ENCODE data around the gene LDAF1. TPM values are rescaled to one million over a fixed set of nuclear protein-coding genes. Genes with fewer than 3 reads are reported as not detected.
A peak's percentile ranks its signal among the peaks of the same experiment; 100 is the strongest.

The LDAF1 gene
- total and polyA plus RNA-seq, 10 of the 15 experiments (the other 5 are each of a cell fraction or from before 2014, with no cell fraction given), result 4.6 to 21.4 (median 6.6) TPM

DNA sequence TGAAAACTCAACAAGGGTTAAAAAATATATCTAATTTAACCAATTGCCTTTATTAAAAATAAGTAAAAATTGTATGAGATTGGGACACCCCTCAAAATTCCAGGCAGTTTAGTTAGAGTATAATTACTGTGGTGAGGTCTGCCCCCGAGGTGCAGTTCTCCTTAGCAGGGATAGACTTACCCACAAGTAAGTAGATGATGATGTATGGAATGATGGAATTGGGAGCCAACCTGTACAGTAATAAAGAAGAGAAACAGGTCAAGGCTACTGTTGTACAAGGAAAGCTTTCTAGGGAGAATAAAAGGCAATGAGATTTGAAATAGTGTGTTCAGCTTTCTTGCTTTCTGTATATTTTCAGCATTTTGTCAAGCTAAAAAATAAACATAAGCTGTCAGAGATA is 1.8 kb downstream of the LDAF1 start:
- no peaks in the 10 kb centered on the region; a peak in 1 of 4 replicates for H3K36me3 ChIP-seq (ENCODE audit: control insufficient read depth in 2 of 2, insufficient read depth in 2 of 2, low read length in 1 of 2)
- H3K4me2 ChIP-seq (ENCODE audit: control insufficient read depth, insufficient read depth), result peak overlapping the region; percentile 98; the same call in 1 of the 2 replicates
- DNase-seq (ENCODE audit: low read depth, low spot score) (no peak), FAIRE-seq (no peak), ATAC-seq (no peak)
- in situ Hi-C loops (cut with MboI), result no loop called here
- intact Hi-C loops (cut with micrococcal nuclease; ENCODE audit: unreplicated experiment), result no loop called here
- no peaks in the 10 kb centered on the region for H4K20me1 ChIP-seq (ENCODE audit: control insufficient read depth, insufficient read depth)
- 48% methylated on average over 1 of the region's 1 CpG for WGBS (ENCODE audit: insufficient coverage, insufficient replicate concordance, low lambda C conversion rate, missing lambda C conversion rate)
- H3K4me1 ChIP-seq (ENCODE audit: control insufficient read depth, insufficient read depth, low read length), result peaks cover 9% of the 10 kb centered on the region
- RAD21 ChIA-PET (ENCODE audit: unreplicated experiment), result interaction anchor here (1.2 to 3.9 kb wide), 4 partner anchors 8 to 400 kb away, joined by 3 to 45 read pairs (median 9); no protein-coding TSS in a partner anchor
- H2AFZ ChIP-seq (ENCODE audit: control insufficient read depth, low read depth, low read length), result no peak overlapping the region
- no peak overlapping the region for H3K9ac ChIP-seq (ENCODE audit: control insufficient read depth, insufficient read depth, low read length)
- CTCF ChIA-PET, result interaction anchor here (0.6 to 7.2 kb wide), 9 partner anchors 9 to 323 kb away, joined by 3 to 90 read pairs (median 4); partner anchors contain the start of gene CRYM
- H3K79me2 ChIP-seq (ENCODE audit: control insufficient read depth, insufficient read depth, low read length), result peaks cover 3% of the 10 kb centered on the region
- no TSS peak for BruUV-seq (replicated peaks)
- TF ChIP-seq EZH2 (IDR thresholded peaks at IDR 0.05; ENCODE audit: borderline replicate concordance, control insufficient read depth, low read depth, low read length) (no peak), MEF2B (IDR thresholded peaks at IDR 0.05; ENCODE audit: partially characterized antibody, poor library complexity, severe bottlenecking) (no peak), CEBPB (IDR thresholded peaks at IDR 0.05; ENCODE audit: borderline replicate concordance in 1 of 2, low read depth in 2 of 2, low read length in 2 of 2) (no peak), PAX8 (IDR thresholded peaks at IDR 0.05) (no peak), ZZZ3 (IDR thresholded peaks at IDR 0.05; ENCODE audit: control insufficient read depth, insufficient read length, low read depth) (no peak)
- H3K27me3 ChIP-seq (replicated peaks in 1 of 2; ENCODE audit: control insufficient read depth in 2 of 2, insufficient read depth in 2 of 2, low read length in 1 of 2), result no peaks in the 10 kb centered on the region
- H3K9me3 ChIP-seq (replicated peaks; ENCODE audit: control insufficient read depth, insufficient read depth, low read length), result no peaks in the 10 kb centered on the region
- SMC1A ChIA-PET (ENCODE audit: uncharacterized antibody, unreplicated experiment), result interaction anchor here (4.5 to 4.7 kb wide), 3 partner anchors 18 to 141 kb away, joined by 24 to 56 read pairs (median 30); no protein-coding TSS in a partner anchor
- POLR2A ChIA-PET, result interaction anchor here (0.5 to 1.0 kb wide), 4 partner anchors 8 to 1196 kb away, joined by 3 to 5 read pairs (median 4); no protein-coding TSS in a partner anchor
- H3K27ac ChIP-seq (ENCODE audit: control insufficient read depth, insufficient read depth), result no peak overlapping the region
- no peak overlapping the region for H3K4me3 ChIP-seq

DNA sequence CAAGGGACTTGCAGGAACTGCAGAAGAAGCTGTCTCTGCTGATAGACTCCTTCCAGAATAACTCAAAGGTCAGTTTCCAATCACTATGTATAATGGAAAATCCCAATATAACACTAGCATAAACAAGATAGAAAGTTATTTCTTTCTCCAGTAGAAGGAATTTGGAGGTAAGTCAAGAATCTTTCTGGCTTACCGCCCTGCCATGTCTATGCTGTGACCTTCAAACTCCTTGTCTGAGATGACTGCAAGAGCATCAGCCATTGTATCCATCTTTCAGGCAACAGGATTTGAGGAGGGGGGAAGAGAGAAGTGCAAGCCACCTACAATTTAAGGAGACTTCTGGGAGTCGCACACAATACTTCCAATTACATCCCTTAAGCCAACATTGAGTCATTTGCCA is 2.7 kb downstream of the LDAF1 start:
- FAIRE-seq (no peak), ATAC-seq (no peak), DNase-seq (ENCODE audit: low read depth, low spot score) (no peak)
- no peaks in the 10 kb centered on the region for H3K27me3 ChIP-seq (replicated peaks in 1 of 2; ENCODE audit: control insufficient read depth in 2 of 2, insufficient read depth in 2 of 2, low read length in 1 of 2)
- H4K20me1 ChIP-seq (ENCODE audit: control insufficient read depth, insufficient read depth), result no peaks in the 10 kb centered on the region
- H3K4me2 ChIP-seq (ENCODE audit: control insufficient read depth, insufficient read depth), result no peak overlapping the region
- SMC1A ChIA-PET (ENCODE audit: uncharacterized antibody, unreplicated experiment), result interaction anchor here (4.7 kb wide), 1 partner anchor 17 kb away, joined by 24 read pairs; no protein-coding TSS in a partner anchor
- RAD21 ChIA-PET (ENCODE audit: unreplicated experiment), result interaction anchor here (2.7 to 3.9 kb wide), 2 partner anchors 140 to 142 kb away, joined by 11 to 45 read pairs; no protein-coding TSS in a partner anchor
- peaks cover 9% of the 10 kb centered on the region for H3K4me1 ChIP-seq (ENCODE audit: control insufficient read depth, insufficient read depth, low read length)
- in situ Hi-C loops (cut with MboI), result no loop called here
- peaks cover 3% of the 10 kb centered on the region for H3K79me2 ChIP-seq (ENCODE audit: control insufficient read depth, insufficient read depth, low read length)
- H2AFZ ChIP-seq (ENCODE audit: control insufficient read depth, low read depth, low read length), result no peak overlapping the region
- CTCF ChIA-PET, result interaction anchor here (0.9 to 7.2 kb wide), 4 partner anchors 8 to 140 kb away, joined by 3 to 90 read pairs (median 20); partner anchors contain the start of gene CRYM
- no peak overlapping the region for H3K9ac ChIP-seq (ENCODE audit: control insufficient read depth, insufficient read depth, low read length)
- H3K4me3 ChIP-seq, result peak overlapping the region; percentile 3; the same call in 1 of the 2 replicates
- intact Hi-C loops (cut with micrococcal nuclease; ENCODE audit: unreplicated experiment), result no loop called here
- 96% methylated on average over 2 of the region's 2 CpGs for WGBS (ENCODE audit: insufficient coverage, insufficient replicate concordance, low lambda C conversion rate, missing lambda C conversion rate)
- no peak overlapping the region for H3K27ac ChIP-seq (ENCODE audit: control insufficient read depth, insufficient read depth)
- no peaks in the 10 kb centered on the region; a peak in 1 of 4 replicates for H3K36me3 ChIP-seq (ENCODE audit: control insufficient read depth in 2 of 2, insufficient read depth in 2 of 2, low read length in 1 of 2)
- BruUV-seq (replicated peaks), result no TSS peak
- POLR2A ChIA-PET, result interaction anchor here (0.8 kb wide), 1 partner anchor 24 kb away, joined by 5 read pairs; no protein-coding TSS in a partner anchor
- TF ChIP-seq, protein P1, sequence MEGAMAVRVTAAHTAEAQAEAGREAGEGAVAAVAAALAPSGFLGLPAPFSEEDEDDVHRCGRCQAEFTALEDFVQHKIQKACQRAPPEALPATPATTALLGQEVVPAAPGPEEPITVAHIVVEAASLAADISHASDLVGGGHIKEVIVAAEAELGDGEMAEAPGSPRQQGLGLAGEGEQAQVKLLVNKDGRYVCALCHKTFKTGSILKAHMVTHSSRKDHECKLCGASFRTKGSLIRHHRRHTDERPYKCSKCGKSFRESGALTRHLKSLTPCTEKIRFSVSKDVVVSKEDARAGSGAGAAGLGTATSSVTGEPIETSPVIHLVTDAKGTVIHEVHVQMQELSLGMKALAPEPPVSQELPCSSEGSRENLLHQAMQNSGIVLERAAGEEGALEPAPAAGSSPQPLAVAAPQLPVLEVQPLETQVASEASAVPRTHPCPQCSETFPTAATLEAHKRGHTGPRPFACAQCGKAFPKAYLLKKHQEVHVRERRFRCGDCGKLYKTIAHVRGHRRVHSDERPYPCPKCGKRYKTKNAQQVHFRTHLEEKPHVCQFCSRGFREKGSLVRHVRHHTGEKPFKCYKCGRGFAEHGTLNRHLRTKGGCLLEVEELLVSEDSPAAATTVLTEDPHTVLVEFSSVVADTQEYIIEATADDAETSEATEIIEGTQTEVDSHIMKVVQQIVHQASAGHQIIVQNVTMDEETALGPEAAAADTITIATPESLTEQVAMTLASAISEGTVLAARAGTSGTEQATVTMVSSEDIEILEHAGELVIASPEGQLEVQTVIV (IDR thresholded peaks at IDR 0.05; ENCODE audit: borderline replicate concordance, partially characterized antibody), result no peak
- TF ChIP-seq NFYB (IDR thresholded peaks at IDR 0.05; ENCODE audit: insufficient read depth, low read depth, low read length) (no peak), CEBPB (IDR thresholded peaks at IDR 0.05; ENCODE audit: borderline replicate concordance in 1 of 2, low read depth in 2 of 2, low read length in 2 of 2) (no peak), RFX5 (IDR thresholded peaks at IDR 0.05; ENCODE audit: low read depth, low read length) (no peak)
- no peaks in the 10 kb centered on the region for H3K9me3 ChIP-seq (replicated peaks; ENCODE audit: control insufficient read depth, insufficient read depth, low read length)
